AG20443 (cell line): ENCODE results near the gene TNFRSF25.
"Not testable (repeated sequence)": the region's sequence is repeated elsewhere in the genome, so short reads cannot be mapped to it uniquely, and the experiment has no call there.

Experiments used
- DNase-seq: peaks from one replicate; pipeline ENCODE4 v3.0.0; 2012; ENCODE audit warnings: low spot score, mixed read lengths

Gene TNFRSF25

GRCh38 chr1:6470132-6471085 lies 4.4 kb upstream of the TNFRSF25 start:
- DNase-seq, result no peak

DNA sequence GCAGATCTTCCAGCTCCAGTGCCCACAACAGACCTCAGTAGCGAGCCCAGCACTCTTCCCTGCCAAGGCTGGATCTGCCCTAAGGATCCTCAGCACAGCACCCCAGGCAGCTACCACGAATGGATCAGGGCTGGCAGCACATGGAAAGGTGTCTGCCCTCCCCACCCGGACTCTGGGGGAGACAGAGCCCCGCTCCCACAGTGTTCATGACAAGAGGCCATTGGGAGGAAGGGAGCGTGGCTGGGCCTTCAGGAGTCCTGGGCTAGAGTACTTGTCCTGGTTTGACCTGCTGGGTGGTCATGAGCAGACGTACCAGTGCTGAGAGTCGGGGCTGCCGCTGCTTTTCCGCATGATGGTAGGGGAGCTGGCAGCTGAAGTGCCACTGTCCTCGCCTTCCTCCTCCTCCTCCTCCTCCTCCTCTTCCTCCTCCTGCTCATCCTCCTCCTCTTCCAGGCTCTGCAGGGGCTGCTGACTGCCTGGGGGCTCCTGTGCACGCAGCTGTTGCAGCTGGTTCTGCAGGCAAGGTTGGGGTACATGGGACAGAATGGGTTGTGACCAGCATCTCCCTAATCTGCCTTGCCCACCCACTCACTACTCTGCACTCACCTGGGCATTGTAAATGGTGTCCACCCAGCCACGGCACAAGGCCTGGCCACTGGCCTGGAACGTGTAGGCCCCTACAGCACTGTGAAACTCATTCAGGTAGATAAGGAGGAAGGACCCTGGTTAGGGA lies 2.9 kb upstream of the TNFRSF25 start:
- DNase-seq, result no peak

DNA sequence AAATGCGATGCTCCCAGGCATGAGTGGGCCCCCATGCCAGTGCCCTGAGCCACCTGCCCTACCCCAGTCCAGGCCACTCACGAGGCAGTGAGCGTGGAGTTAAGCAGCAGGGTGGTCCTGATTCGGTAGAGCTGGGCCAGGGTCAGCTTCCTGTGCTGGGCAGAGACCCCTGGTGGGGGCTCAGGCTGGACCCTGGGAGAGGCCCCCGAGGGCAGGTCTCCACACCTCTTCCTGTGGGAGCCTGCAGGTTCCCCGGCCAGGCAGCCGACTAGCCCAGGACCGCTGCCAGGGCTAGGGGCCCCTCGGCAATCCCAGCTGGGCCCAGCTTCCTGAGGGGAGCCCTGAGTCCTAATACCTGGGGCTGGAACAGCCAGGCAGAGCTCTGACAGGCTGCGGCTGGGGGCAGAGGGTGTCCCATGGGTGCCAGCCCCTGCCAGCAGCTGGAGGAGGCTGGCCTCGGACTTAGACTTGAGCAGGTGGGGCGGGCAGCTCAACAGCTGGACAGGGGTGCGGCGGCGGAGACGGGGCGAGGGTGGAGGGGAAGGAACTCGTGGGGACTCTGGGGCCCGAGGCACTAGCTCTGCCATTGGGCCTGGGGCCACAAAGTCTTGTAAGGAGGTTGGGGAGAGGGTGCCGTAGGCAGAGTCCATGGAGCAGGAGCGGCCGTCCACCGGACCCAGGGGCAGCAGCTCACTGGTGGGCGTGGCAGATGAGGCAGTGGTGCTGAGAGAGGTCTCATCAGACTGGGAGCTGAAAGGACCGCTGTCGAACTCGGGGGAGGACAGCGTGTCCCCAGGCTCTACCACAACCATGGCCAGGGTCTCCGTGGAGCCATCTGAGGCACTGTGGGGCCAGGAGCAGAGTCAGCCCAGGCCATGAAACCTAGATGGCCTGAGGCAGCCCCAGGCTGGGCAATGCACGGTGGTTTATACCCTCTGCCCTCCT lies 2.0 kb upstream of the TNFRSF25 start:
- DNase-seq, result no peak

GRCh38 chr1:6467224-6467623 lies 1.3 kb upstream of the TNFRSF25 start:
- no peak for DNase-seq

- no peak for DNase-seq
Observed at GRCh38 chr1:6466751-6467150, 778 bp upstream of the TNFRSF25 start.

GRCh38 chr1:6465461-6466005 lies 440 bp downstream of the TNFRSF25 start:
- DNase-seq, result no peak

DNA sequence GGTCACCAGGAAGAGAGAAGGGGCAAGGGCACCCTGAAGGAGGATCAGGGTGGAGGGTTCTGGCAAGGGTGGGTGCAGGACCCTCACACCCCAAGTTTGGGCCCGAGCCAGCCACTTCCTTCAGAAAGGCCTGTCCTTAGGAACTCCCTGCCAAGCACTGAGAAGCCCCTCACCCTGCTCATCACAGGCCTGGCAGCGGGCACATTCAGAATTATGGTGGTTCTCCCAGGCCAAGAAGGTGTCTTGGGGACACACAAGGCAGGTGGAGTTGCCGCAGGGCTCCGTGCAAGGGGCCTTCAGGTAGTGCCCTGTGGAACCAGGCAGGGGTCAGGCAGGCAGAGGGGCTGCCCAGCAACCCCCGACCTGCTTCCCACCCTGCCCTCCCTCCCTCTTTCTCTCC lies 1.1 kb downstream of the TNFRSF25 start:
- no peak for DNase-seq

GRCh38 chr1:6464514-6464836 lies 1.5 kb downstream of the TNFRSF25 start:
- DNase-seq, result no peak

DNA sequence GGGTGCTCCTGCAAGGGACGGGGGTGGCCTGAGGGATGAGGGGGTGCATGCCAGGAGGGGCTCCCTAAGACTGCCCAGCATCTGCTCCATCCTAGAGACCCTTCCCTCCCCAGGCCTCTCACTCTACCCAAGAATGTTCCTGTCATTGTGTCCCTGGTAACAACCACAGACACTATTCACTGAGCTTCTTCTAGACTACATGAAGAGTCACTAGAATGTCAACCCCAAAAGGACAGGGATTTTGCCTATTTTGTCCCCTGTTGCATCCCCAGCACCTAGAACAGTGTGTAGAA lies 2.9 kb downstream of the TNFRSF25 start:
- no peak for DNase-seq

DNA sequence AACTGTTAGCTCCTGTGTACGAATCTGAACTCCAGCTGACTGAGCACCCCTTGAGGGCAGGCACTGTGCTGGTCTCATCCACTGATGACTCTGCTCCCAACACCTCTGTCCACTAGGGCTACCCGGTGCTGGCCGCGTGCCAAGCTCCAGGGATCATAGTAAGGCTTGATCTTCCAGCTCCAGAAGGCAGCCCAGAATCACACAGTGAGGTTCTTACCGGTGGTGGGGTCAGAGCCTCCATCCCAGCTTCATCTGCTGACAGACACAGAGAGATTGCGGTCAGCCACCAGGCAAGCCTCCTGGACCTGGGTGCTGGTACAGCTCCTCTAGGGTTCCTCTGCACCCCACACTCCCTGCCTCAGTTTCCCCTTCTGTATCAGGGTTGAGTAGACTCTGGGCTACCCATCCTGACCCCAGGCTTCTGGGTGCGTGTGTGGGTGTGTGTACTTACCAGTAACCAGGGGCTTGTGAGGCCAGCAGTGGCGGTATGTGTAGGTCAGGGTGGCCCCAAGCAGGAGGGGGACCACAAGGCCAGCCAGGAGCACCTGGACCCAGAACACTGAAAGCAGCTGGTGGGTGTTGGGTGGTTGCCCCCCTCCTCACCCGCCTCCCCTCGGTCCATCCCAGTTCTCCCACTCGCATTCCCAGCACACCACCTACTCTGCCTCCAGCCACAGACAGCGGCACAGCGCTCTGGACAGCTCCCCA lies 3.4 kb downstream of the TNFRSF25 start:
- no peak for DNase-seq

DNA sequence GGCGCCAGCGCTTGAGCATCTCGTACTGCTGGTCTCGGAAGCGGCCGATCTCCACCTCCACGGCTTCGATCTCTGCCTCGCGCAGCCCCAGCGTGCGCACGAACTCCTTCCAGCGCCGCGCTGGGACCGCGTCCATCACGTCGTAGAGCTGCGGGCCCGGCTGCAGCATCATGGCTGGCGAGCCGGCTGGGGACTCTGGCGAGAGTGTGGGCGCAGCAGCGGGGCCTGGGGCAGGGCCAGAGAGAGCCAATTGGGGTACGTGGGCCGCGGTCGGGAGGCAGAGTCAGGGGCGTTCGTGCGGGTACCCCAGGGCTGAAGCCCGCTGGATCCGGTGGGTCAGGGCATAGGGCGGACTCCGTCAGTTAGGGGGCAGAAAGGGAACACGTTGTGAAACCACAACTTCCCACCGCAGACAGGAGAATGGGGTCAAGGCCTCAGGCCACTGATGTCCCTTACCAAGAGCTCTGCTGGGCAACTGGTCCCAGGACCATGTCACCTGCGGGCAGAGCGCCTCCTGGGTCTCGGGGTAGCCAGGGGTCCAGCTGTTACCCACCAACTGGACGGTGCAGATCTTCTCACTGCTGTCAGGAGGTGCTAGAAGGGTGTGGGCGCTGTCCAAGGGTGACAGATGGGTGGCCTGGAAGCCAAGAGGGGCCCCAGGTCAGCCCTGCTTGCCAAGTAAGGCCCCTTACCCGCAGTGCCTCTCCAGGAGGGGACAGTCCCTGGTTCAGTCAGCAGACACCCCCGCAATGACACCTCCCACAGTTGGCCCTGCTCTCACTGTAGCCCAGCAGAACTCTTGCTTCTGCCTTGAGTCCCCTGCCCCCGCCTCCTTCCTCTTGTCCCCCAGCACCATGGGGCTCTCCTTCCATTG lies 4.2 kb downstream of the TNFRSF25 start:
- no peak for DNase-seq

DNA sequence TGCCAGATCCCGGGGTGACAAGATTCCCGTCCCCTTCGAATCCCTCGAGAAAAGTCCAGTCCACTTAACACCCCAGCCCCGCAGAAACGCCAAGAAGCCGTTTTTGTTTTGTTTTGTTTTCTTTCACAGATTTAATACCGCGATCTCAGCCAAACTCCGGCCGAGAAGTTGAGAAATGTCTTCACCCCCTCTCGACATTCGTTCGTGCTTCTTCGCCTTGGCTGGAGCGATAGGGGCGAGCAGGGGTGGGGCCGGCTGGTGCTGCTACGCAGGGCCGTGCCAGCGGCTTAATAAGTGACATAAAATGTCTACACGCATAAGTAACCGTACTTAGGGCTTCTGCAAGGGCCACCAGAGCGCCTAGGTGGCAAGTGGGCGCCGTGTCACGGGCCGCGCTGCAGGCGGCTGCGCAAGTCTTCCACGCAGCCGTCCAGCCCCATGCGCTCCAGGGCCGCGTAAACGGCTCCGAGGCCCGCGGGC lies 4.9 kb downstream of the TNFRSF25 start:
- no peak for DNase-seq

- DNase-seq, result no peak
Observed at GRCh38 chr1:6460301-6461050, 5.5 kb downstream of the TNFRSF25 start.

GRCh38 chr1:6459850-6460265 lies 6.1 kb downstream of the TNFRSF25 start:
- DNase-seq, result no peak

GRCh38 chr1:6456800-6457466 lies 9.0 kb downstream of the TNFRSF25 start:
- DNase-seq, result no peak

GRCh38 chr1:6455752-6456520 lies 10.0 kb downstream of the TNFRSF25 start:
- not testable (repeated sequence) for DNase-seq

DNA sequence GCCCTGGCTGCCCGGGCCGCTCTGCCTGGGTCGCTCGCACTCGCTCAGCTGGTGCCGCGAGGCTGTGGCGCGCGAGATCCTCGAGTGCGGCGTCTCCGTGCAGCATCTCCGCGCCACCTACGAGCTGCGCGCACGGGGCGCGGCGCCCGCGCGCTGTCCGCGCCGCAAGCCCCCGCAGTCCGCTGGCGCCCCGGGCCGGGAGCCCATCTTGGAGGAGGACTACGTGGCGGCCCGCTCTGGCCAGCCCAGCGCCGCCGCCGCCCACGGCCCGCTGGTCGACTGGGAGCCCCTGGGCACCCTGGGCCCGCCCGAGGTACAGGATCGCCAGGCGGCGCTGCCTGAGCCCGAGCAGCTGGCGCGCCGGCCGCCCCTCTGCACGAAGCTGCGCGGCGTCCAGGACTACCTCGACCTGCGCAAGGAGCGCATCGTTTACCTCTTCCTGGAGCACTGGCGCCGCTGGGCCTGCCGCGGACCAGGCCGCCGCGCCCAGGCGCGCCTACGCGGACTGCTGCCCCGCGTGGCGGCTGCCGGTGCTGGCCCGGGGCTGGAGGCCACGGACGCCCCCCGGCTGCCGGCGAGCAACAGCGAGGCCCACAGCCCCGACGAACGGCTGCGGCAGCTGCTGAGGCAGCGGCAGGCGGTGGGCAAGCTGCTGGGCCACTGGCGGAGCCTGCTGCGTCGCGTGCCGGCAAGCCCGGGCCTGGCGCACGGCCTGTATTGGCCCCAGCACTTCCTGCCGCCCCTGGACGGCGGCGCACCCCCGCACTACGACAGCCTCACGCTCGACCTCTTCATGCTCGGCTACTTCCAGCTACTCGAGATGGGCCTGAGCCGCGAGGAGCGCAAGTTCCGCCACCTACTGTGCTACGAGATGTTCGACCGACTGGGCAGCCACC lies 10.9 kb downstream of the TNFRSF25 start:
- peak; percentile 48 for DNase-seq
